H9 (cell line): Measurements from ENCODE around the gene KRT222. TPM values are rescaled to one million over a fixed set of nuclear protein-coding genes. Genes with fewer than 3 reads are reported as not detected.

Experiments used
- DNase-seq: peaks from one replicate; pipeline ENCODE4 v3.0.0-alpha.2; 2017
- H2AFZ ChIP-seq: one replicate; pipeline ENCODE4 v1.6.1; 2013; ENCODE audit warnings: mild to moderate bottlenecking, low read length, control low read depth, moderate library complexity
- H2AK5ac ChIP-seq: 2 replicates; pipeline ENCODE4 v1.6.1; 2013; ENCODE audit warnings: low read length, control low read depth, mixed read lengths; ENCODE audit not compliant: insufficient read length
- H2BK120ac ChIP-seq: one replicate; pipeline ENCODE4 v1.6.1; 2013; ENCODE audit warnings: low read depth, mild to moderate bottlenecking, low read length, control low read depth, inconsistent platforms; ENCODE audit not compliant: poor library complexity, severe bottlenecking
- H2BK12ac ChIP-seq: 2 replicates; pipeline ENCODE4 v1.6.1; 2013; ENCODE audit warnings: low read length, control low read depth, mixed read lengths, low read depth; ENCODE audit not compliant: insufficient read length
- H2BK15ac ChIP-seq: 2 replicates; pipeline ENCODE4 v1.6.1; 2013; ENCODE audit warnings: low read depth, low read length, control low read depth
- H2BK20ac ChIP-seq: one replicate; pipeline ENCODE4 v1.6.1; 2013; ENCODE audit warnings: low read depth, mild to moderate bottlenecking, low read length, control low read depth, inconsistent platforms; ENCODE audit not compliant: poor library complexity, severe bottlenecking
- H2BK5ac ChIP-seq: 2 replicates; pipeline ENCODE4 v1.6.1; 2013; ENCODE audit warnings: low read length, control low read depth, mixed read lengths; ENCODE audit not compliant: insufficient read length
- H3K14ac ChIP-seq: 2 replicates; pipeline ENCODE4 v1.6.1; 2013; ENCODE audit warnings: low read length, control low read depth; ENCODE audit not compliant: insufficient read depth
- H3K18ac ChIP-seq: 2 replicates; pipeline ENCODE4 v1.6.1; 2013; ENCODE audit warnings: low read depth, mild to moderate bottlenecking, mixed read lengths, low read length, control low read depth; ENCODE audit not compliant: insufficient read length
- H3K23ac ChIP-seq: 2 replicates; pipeline ENCODE4 v1.6.1; 2013; ENCODE audit warnings: low read length, control low read depth, mixed read lengths, low read depth; ENCODE audit not compliant: insufficient read length
- H3K23me2 ChIP-seq: 2 replicates; pipeline ENCODE4 v1.6.1; 2013; ENCODE audit warnings: low read depth, mild to moderate bottlenecking, mixed read lengths, low read length, control low read depth; ENCODE audit not compliant: insufficient read length, poor library complexity, severe bottlenecking
- H3K27ac ChIP-seq: 2 replicates; pipeline ENCODE4 v1.5.1; 2013; ENCODE audit warnings: low read length, control low read depth, mixed read lengths, low read depth; ENCODE audit not compliant: insufficient read length
- H3K27me3 ChIP-seq: 2 replicates; pipeline ENCODE4 v1.6.1; 2013; ENCODE audit warnings: low read length, control low read depth, inconsistent platforms; ENCODE audit not compliant: insufficient read depth
- H3K4ac ChIP-seq: 2 replicates; pipeline ENCODE4 v1.6.1; 2013; ENCODE audit warnings: low read depth, mild to moderate bottlenecking, control low read depth, inconsistent platforms, low read length, moderate library complexity
- H3K4me1 ChIP-seq: 2 replicates; pipeline ENCODE4 v1.6.1; 2013; ENCODE audit warnings: low read length, control low read depth, inconsistent platforms; ENCODE audit not compliant: insufficient read depth
- H3K4me2 ChIP-seq: 2 replicates; pipeline ENCODE4 v1.6.1; 2013; ENCODE audit warnings: low read length, control low read depth, mixed read lengths; ENCODE audit not compliant: insufficient read length, insufficient read depth
- H3K56ac ChIP-seq: 2 replicates; pipeline ENCODE4 v1.6.1; 2013; ENCODE audit warnings: low read depth, mild to moderate bottlenecking, mixed read lengths, low read length, control low read depth; ENCODE audit not compliant: insufficient read length
- H3K79me1 ChIP-seq: 2 replicates; pipeline ENCODE4 v1.6.1; 2013; ENCODE audit warnings: low read depth, mild to moderate bottlenecking, moderate library complexity, low read length, control low read depth, inconsistent platforms; ENCODE audit not compliant: insufficient read depth, poor library complexity, severe bottlenecking
- H3K79me2 ChIP-seq: 2 replicates; pipeline ENCODE4 v1.6.1; 2013; ENCODE audit warnings: low read length, control low read depth, inconsistent platforms; ENCODE audit not compliant: insufficient read depth
- H3K9ac ChIP-seq: 2 replicates; pipeline ENCODE4 v1.6.1; 2013; ENCODE audit warnings: low read length, control low read depth, mixed read lengths; ENCODE audit not compliant: insufficient read length; ENCODE audit errors: extremely low read depth
- H3K9me3 ChIP-seq: one replicate; pipeline ENCODE4 v1.6.1; 2013; ENCODE audit warnings: low read depth, low read length, inconsistent platforms; ENCODE audit not compliant: control insufficient read depth
- H3T11ph ChIP-seq: one replicate; pipeline ENCODE4 v1.6.1; 2013; ENCODE audit warnings: mild to moderate bottlenecking, low read length, control low read depth, inconsistent platforms
- H4K20me1 ChIP-seq: one replicate; pipeline ENCODE4 v1.6.1; 2013; ENCODE audit not compliant: control insufficient read depth, insufficient read length, insufficient read depth
- H4K5ac ChIP-seq: 2 replicates; pipeline ENCODE4 v1.6.1; 2013; ENCODE audit warnings: low read depth, mild to moderate bottlenecking, mixed read lengths, low read length, control low read depth; ENCODE audit not compliant: insufficient read length
- H4K8ac ChIP-seq: replicated peaks from 2 replicates; pipeline ENCODE4 v1.6.1; 2013; ENCODE audit warnings: low read length, control low read depth, mixed read lengths, low read depth; ENCODE audit not compliant: insufficient read length
- H4K91ac ChIP-seq: 2 replicates; pipeline ENCODE4 v1.6.1; 2013; ENCODE audit warnings: low read depth, mild to moderate bottlenecking, moderate library complexity, mixed read lengths, low read length, control low read depth; ENCODE audit not compliant: insufficient read length
- H3K27ac Mint-ChIP-seq, 3 experiments: 2 replicates in 2 of 3; 3 replicates in 1 of 3; pipeline ENCODE4 v1.8.0; 2020 to 2021; ENCODE audit warnings: mixed read lengths in 3 of 3, mild to moderate bottlenecking in 1 of 3, moderate library complexity in 1 of 3
- H3K27me3 Mint-ChIP-seq: 2 replicates; pipeline ENCODE4 v1.8.0; 2021; ENCODE audit warnings: low read depth, mild to moderate bottlenecking, moderate library complexity, mixed read lengths
- H3K36me3 Mint-ChIP-seq, 3 experiments: 2 replicates in 2 of 3; 3 replicates in 1 of 3; pipeline ENCODE4 v1.8.0; 2020 to 2021; ENCODE audit warnings: low read depth in 3 of 3, mixed read lengths in 3 of 3; ENCODE audit not compliant: insufficient read depth in 1 of 3
- H3K4me1 Mint-ChIP-seq, 2 experiments: 2 replicates each; pipeline ENCODE4 v1.8.0; 2020; ENCODE audit warnings: mixed read lengths in 2 of 2
- H3K4me3 Mint-ChIP-seq, 2 experiments: 2 replicates in 1 of 2; 3 replicates in 1 of 2; pipeline ENCODE4 v1.8.0; 2020 to 2021; ENCODE audit warnings: mild to moderate bottlenecking in 2 of 2, mixed read lengths in 2 of 2, moderate library complexity in 1 of 2
- H3K9me3 Mint-ChIP-seq, 2 experiments: 2 replicates in 1 of 2; 3 replicates in 1 of 2; pipeline ENCODE4 v1.8.0; 2020; ENCODE audit warnings: mild to moderate bottlenecking in 2 of 2, mixed read lengths in 2 of 2, moderate library complexity in 1 of 2
- WGBS: extraction: QIAGEN DNeasy Blood & Tissue Kit; methylation state at CpG from one replicate; pipeline ENCODE4 v1.1.7; 2013; ENCODE audit warnings: missing lambda C conversion rate, low lambda C conversion rate, mixed read lengths; ENCODE audit not compliant: insufficient read length; ENCODE audit errors: extremely low coverage; 5-methylcytosine and 5-hydroxymethylcytosine counted together
- total RNA-seq: library from RNA; stranded (reverse); gene quantifications from 2 replicates; pipeline ENCODE4 v1.2.1, GENCODE V29; 2021
- TF ChIP-seq, protein P1 (sequence below): fragments of 200-600 bp; sonication (generic); conservative IDR thresholded peaks from 3 replicates; pipeline ENCODE4 v1.8.0; 2021; ENCODE audit warnings: antibody characterized with exemption, mild to moderate bottlenecking

The KRT222 gene
- total RNA-seq, 1 experiment from 2014 or later = 0.13 TPM

DNA sequence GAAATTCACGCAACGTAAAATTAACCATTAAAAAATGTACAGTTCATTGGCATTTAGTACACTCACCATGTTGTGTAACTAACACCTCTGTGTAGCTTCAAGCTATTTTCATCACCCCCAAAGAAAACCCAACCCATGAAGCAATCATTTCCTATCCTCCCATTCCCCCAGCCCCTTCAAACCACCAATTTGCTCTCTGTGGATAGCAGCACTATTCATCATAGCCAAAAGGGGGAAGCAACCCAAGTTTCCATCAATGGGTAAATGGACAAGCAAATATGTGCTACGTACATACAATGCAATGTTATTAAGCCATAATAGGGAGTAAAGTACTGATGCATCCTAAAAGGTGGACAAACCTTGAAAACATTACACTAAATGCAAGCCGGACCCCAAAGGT, 10.9 kb upstream of the KRT222 start:
- H3K23ac ChIP-seq = no peak overlapping the region
- H3K79me2 ChIP-seq = no peaks in the 10 kb centered on the region
- Mint-ChIP-seq H3K4me3 (no peak overlapping the region), H3K27ac (no peak overlapping the region), H3K4me1 (peaks cover 5 to 7% of the 10 kb centered on the region in 2 experiments; a peak in 3 of 4 replicates), H3K27me3 (peaks cover 13% of the 10 kb centered on the region), H3K9me3 (no peaks in the 10 kb centered on the region), H3K36me3 (no peaks in the 10 kb centered on the region)
- no peak overlapping the region for H2AFZ ChIP-seq
- H4K20me1 ChIP-seq = no peaks in the 10 kb centered on the region
- no peak overlapping the region for H4K5ac ChIP-seq
- H3K79me1 ChIP-seq = no peaks in the 10 kb centered on the region
- H4K8ac ChIP-seq = no peak overlapping the region
- no peak overlapping the region for H2BK5ac ChIP-seq
- no peaks in the 10 kb centered on the region for H3K9me3 ChIP-seq
- TF ChIP-seq, protein P1, sequence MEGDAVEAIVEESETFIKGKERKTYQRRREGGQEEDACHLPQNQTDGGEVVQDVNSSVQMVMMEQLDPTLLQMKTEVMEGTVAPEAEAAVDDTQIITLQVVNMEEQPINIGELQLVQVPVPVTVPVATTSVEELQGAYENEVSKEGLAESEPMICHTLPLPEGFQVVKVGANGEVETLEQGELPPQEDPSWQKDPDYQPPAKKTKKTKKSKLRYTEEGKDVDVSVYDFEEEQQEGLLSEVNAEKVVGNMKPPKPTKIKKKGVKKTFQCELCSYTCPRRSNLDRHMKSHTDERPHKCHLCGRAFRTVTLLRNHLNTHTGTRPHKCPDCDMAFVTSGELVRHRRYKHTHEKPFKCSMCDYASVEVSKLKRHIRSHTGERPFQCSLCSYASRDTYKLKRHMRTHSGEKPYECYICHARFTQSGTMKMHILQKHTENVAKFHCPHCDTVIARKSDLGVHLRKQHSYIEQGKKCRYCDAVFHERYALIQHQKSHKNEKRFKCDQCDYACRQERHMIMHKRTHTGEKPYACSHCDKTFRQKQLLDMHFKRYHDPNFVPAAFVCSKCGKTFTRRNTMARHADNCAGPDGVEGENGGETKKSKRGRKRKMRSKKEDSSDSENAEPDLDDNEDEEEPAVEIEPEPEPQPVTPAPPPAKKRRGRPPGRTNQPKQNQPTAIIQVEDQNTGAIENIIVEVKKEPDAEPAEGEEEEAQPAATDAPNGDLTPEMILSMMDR = no peak
- no peak overlapping the region for H2BK12ac ChIP-seq
- no peak overlapping the region for H3K27ac ChIP-seq
- no peak overlapping the region for H2BK20ac ChIP-seq
- no peak overlapping the region for H3K4me2 ChIP-seq
- H3K4ac ChIP-seq = no peak overlapping the region
- H3K18ac ChIP-seq = no peak overlapping the region
- H2BK15ac ChIP-seq = no peak overlapping the region
- H3K9ac ChIP-seq = no peak overlapping the region
- H2AK5ac ChIP-seq = no peak overlapping the region
- no peak for DNase-seq
- H2BK120ac ChIP-seq = no peak overlapping the region
- H4K91ac ChIP-seq = no peak overlapping the region
- no peak overlapping the region for H3K56ac ChIP-seq
- H3K14ac ChIP-seq = no peak overlapping the region
- H3K27me3 ChIP-seq = no peaks in the 10 kb centered on the region
- H3K4me1 ChIP-seq = peaks cover 4% of the 10 kb centered on the region; the same call in 1 of the 2 replicates
- H3T11ph ChIP-seq = no peak overlapping the region
- H3K23me2 ChIP-seq = no peaks in the 10 kb centered on the region
- no CpG with 5 or more reads among the region's 4 CpGs for WGBS
